ENCODE results near the gene PPP2R5B.

Gene PPP2R5B

DNA sequence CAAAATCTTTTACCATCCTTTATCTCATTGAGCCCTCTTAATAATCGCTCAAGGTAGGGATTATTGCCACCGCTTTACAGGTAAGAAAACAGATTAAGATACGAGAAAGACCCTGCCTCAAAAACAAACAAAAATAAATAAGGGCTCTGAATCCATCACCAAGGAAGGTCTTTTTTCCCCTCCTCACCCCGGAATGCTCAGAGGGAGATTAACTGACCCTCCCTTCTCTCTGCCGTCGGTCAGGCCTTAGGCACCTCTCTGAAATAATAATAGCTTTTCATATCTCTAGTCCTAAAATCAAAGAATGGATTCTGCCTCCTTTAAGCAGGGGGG lies 6.9 kb upstream of the PPP2R5B start:
- Mint-ChIP-seq H3K9me3 (no peaks in the 10 kb centered on the region), H3K27me3 (ENCODE audit: low read depth) (no peaks in the 10 kb centered on the region), H3K36me3 (ENCODE audit: low read depth) (peaks cover 8% of the 10 kb centered on the region), H3K4me1 (peaks cover 15% of the 10 kb centered on the region), H3K27ac (peak overlapping the region; percentile 98 to 99 (median 99)), H3K4me3 (peak overlapping the region; percentile 90 to 92 (median 91))
- TF ChIP-seq, protein P1, sequence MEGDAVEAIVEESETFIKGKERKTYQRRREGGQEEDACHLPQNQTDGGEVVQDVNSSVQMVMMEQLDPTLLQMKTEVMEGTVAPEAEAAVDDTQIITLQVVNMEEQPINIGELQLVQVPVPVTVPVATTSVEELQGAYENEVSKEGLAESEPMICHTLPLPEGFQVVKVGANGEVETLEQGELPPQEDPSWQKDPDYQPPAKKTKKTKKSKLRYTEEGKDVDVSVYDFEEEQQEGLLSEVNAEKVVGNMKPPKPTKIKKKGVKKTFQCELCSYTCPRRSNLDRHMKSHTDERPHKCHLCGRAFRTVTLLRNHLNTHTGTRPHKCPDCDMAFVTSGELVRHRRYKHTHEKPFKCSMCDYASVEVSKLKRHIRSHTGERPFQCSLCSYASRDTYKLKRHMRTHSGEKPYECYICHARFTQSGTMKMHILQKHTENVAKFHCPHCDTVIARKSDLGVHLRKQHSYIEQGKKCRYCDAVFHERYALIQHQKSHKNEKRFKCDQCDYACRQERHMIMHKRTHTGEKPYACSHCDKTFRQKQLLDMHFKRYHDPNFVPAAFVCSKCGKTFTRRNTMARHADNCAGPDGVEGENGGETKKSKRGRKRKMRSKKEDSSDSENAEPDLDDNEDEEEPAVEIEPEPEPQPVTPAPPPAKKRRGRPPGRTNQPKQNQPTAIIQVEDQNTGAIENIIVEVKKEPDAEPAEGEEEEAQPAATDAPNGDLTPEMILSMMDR (IDR thresholded peaks at IDR 0.05; ENCODE audit: unreplicated experiment in 3 of 3) = no peak

DNA sequence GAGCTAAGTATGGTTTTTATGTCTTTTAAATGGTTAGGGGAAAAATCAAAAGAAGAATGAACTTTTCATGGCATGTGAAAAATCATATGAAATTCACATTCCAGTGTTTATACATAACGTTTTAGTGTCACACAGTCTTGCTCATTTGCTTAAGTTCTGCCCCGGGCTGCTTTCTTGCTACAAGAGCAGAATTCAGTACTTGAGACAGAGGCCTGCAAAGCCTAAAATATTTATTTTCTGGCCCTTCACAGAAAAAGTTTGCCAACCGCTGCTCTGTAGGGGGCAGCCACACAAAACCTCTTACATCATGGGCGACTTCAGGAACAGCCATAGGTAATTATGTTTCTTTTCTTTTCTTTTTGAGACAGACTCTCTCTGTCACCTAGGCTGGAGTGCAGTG lies 6.5 kb upstream of the PPP2R5B start:
- TF ChIP-seq, protein P1 (IDR thresholded peaks at IDR 0.05; ENCODE audit: unreplicated experiment in 3 of 3) = peak in 2 of 3 experiments; percentile 10 to 17
- Mint-ChIP-seq H3K27me3 (ENCODE audit: low read depth) (no peaks in the 10 kb centered on the region), H3K4me1 (peaks cover 15% of the 10 kb centered on the region), H3K36me3 (ENCODE audit: low read depth) (peaks cover 8% of the 10 kb centered on the region), H3K27ac (peak overlapping the region; percentile 98 to 99 (median 99)), H3K9me3 (no peaks in the 10 kb centered on the region), H3K4me3 (peak overlapping the region; percentile 90 to 92 (median 91))

DNA sequence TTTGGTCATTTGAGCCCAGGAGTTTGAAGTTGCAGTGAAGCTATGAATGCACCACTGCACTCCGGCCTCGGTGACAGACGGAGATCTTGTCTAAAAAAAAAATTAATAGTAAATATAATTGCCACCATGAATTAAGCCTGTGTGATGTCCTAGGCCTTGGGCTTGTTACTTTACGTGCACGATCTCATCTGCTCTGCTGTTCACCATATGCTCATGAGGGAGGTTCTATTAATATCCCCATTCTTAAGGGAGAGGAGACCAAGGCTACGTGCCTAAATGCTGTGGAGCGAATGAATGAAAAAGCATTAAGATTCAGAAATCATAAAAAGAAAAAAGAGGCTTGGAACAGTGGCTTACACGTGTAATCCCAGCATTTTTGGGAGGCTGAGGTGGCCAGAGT lies 4.9 kb upstream of the PPP2R5B start:
- Mint-ChIP-seq H3K27ac (peak overlapping the region in 2 of 3 experiments; percentile 26 to 67), H3K4me3 (peak overlapping the region in 2 of 3 experiments; percentile 18 to 44), H3K4me1 (peaks cover 22% of the 10 kb centered on the region), H3K27me3 (ENCODE audit: low read depth) (no peaks in the 10 kb centered on the region), H3K36me3 (ENCODE audit: low read depth) (peaks cover 1% of the 10 kb centered on the region), H3K9me3 (no peaks in the 10 kb centered on the region)
- TF ChIP-seq, protein P1 (IDR thresholded peaks at IDR 0.05; ENCODE audit: unreplicated experiment in 3 of 3) = no peak

DNA sequence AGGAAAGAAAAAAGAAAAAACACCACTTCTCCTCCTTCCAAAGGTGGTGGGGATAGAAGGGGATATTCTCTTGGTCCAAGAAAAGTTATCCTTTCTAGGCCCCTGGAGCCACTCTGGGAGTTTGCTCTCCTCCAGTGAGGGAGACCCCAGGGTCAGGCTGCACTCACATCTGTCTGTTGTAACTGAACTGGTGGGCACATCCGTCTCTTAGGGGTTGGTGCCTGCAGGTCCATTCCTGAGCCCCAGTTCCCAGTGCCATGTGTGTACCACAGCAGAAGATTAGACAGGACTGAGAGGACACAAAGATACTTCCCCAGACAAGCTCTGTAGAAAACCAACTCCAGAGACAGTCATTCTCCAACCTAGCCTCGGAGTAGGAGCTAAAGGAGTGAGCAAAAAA lies 4.4 kb upstream of the PPP2R5B start:
- Mint-ChIP-seq H3K36me3 (ENCODE audit: low read depth) (no peaks in the 10 kb centered on the region), H3K9me3 (no peaks in the 10 kb centered on the region), H3K27ac (peak overlapping the region in 1 of 3 experiments; percentile 67), H3K4me1 (peaks cover 22% of the 10 kb centered on the region), H3K27me3 (ENCODE audit: low read depth) (no peaks in the 10 kb centered on the region), H3K4me3 (no peak overlapping the region)
- TF ChIP-seq, protein P1 (IDR thresholded peaks at IDR 0.05; ENCODE audit: unreplicated experiment in 3 of 3) = no peak

DNA sequence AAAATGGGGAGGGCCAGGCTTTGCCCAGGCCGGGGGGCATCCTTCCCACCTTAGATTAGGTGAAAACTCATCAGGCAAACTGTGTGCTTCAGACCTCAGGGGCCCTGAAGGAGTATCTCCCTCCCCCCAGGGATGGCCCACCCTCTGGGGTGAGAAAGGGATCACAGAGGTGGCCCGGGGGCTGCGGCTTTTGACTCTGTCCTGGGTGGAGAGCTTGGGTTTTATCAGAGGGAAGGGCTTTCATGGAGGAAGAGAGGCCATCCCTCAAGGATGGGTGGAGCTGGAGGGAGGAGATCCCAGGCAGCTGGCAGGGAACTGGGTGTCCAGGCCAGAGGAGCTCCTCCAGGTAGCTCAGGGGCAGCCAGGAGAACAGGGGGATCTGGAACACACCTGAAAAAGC lies 3.1 kb upstream of the PPP2R5B start:
- Mint-ChIP-seq H3K4me3 (peak overlapping the region in 2 of 3 experiments; percentile 47 to 67), H3K36me3 (ENCODE audit: low read depth) (no peaks in the 10 kb centered on the region), H3K9me3 (no peaks in the 10 kb centered on the region), H3K27me3 (ENCODE audit: low read depth) (no peaks in the 10 kb centered on the region), H3K4me1 (peaks cover 22% of the 10 kb centered on the region), H3K27ac (peak overlapping the region in 1 of 3 experiments; percentile 39)
- TF ChIP-seq, protein P1 (IDR thresholded peaks at IDR 0.05; ENCODE audit: unreplicated experiment in 3 of 3) = no peak

DNA sequence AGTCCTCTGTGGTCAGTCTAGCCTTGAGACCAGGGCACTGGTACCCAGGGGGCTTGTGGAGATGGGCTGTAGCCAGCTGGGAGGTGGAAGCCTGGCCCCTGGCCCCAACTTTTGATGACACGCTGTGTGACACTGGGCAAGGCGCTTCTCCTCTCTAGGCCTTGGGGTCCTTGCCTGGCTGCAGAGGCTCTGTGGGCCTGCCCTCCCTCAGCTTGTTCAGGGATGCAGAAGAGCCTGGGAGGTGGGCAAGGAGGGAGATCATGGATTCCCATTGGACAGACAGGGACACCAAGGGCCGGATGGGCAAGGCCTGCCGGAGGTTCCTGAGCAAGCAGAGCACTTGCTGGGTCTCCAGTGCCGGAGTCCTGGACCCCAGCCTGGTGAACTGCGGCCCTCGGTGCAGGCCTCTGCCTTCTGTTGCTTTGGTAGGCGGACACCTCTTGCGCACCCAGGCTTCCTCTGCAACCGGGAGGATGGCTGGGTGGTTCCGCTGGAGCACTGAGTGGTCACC lies 1.3 kb upstream of the PPP2R5B start:
- peaks cover 13% of the 10 kb centered on the region for H3K4me1 Mint-ChIP-seq
- H3K27me3 Mint-ChIP-seq (ENCODE audit: low read depth) = no peaks in the 10 kb centered on the region
- TF ChIP-seq, protein P1 (IDR thresholded peaks at IDR 0.05; ENCODE audit: unreplicated experiment in 3 of 3) = no peak
- peak overlapping the region; percentile 29 to 99 (median 97) for H3K4me3 Mint-ChIP-seq
- H3K36me3 Mint-ChIP-seq (ENCODE audit: low read depth) = peaks cover 7% of the 10 kb centered on the region
- peak overlapping the region in 1 of 3 experiments; percentile 99 for H3K27ac Mint-ChIP-seq
- no peaks in the 10 kb centered on the region for H3K9me3 Mint-ChIP-seq
